ENCODE data around the gene FIGN. TPM values are rescaled to one million over a fixed set of nuclear protein-coding genes. Genes with fewer than 3 reads are reported as not detected.

FIGN gene
- polyA plus RNA-seq, 1 donor = 2.0 TPM

DNA sequence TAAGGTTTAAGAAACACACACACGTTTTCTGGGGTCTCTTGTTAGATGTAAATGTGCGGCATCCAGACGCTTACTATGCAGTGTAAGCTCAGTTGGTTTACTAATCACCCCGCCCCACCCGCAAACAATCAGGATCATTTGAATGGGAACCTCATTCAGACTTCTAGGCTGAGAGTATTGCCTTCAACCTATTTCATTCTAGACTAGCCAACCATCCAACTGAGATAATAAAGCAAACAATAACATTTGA, 1.3 kb upstream of the FIGN start:
- DNase-seq (ENCODE audit: low read depth) = no peak

DNA sequence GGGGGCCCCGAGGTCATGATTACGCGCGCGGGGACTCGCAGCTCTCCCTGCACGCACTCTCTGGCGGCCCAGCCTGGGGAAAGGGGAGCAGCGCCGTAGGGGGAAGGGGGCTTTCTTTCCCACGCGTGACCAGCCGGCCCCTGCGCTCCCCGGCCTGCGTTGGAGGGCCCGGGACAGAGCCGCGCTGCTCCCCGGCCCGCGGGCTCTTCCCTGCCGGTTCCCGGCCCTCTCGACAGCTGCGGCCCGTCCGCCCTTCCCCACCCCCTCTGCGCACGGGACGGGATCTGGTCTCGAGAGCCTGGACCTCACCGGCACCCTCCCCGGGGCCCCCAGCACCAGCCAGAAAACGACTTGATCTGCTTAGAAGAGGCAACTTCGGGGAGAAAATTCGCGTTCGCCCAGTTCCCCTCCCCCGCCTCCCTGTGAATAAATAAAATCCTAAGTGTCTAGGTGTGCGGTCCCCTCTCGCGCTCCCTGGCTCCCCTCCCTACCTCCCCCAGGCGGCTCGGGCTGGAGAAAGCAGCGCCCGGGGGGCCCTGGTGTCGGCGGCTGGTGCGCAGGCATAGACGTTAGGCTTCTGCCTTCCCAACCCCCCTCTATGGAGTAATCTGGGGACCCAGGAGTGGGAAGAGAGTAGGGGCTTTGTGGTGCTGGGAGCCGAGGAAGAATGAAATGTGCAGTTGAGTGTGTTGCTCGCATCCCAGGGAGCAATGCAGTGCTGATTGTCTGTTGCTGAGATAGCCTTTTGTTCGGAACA, 803 bp upstream of the FIGN start:
- DNase-seq (ENCODE audit: low read depth) = no peak

DNA sequence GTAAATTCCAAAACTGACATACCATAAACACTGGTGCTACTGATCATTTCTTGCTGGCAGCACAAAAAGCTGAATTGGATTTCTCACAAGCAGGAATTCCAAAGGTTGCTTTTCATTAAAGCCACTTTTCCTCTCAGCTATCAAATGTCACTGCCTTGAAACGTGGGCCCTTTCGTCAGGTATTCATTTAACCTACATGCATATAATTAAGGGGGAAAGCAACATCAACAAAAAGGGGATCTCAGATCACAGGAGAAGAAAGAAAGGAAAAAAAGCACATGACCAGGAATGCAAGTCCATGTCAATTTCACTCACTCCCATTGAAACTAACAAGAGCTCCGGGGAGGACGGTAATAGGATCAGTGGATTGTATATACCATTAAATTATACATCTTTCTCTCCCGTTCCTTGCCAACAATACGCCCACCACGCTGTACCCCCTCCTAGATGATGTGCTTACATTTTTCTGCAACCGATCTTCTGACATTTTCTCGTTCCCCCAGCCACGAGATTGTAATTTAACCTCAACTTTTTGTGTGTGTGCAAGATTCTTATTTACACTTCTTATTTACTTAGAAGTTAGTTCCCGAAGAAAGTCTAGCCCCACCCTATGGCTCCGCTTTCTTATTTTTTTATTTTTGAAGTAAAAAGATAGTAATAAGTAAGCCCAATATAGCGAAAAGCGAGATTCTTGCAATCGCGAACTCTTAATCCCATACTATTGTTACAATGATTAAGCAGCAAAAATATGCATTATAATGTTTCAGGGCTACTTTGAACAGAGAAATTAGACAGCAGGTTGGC, 725 bp downstream of the FIGN start:
- DNase-seq (ENCODE audit: low read depth) = no peak

DNA sequence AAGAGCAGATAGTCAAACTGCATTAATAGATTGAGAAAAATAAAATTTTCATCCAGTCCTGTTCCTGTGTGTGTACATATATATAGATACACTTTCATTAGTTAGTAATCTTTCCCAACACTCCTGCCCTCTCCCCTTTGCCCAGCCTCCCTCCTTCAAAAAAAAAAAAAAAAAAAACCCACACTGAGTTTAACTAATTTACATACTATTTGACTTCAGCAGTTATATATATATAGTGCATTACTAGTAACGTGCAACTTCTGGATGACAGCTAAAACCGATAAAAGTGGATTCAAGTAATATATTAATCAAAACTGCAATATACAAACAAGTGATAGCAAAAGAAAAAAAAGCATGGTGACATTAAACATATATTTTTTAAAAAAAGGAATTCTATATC, 1.4 kb downstream of the FIGN start:
- DNase-seq (ENCODE audit: low read depth) = no peak

DNA sequence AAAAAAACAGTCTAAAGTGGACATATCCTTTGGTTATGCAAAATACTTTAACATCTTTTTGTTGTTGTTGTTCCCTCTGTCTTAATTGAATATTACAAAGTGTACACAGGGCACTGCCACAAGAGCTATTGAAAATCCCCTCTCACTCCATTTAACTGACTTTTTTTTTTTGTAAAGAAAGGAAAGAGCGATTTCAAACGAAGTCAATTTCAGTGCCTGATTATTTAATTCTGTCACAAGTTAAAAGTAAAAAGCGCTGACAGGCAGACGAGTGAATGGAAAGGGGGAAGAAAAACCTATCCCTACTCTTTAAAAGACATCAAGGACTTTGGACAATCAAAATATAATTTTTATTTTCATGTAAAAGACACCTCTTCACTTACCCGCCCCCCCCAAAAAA, 1.9 kb downstream of the FIGN start:
- no peak for DNase-seq (ENCODE audit: low read depth)

DNA sequence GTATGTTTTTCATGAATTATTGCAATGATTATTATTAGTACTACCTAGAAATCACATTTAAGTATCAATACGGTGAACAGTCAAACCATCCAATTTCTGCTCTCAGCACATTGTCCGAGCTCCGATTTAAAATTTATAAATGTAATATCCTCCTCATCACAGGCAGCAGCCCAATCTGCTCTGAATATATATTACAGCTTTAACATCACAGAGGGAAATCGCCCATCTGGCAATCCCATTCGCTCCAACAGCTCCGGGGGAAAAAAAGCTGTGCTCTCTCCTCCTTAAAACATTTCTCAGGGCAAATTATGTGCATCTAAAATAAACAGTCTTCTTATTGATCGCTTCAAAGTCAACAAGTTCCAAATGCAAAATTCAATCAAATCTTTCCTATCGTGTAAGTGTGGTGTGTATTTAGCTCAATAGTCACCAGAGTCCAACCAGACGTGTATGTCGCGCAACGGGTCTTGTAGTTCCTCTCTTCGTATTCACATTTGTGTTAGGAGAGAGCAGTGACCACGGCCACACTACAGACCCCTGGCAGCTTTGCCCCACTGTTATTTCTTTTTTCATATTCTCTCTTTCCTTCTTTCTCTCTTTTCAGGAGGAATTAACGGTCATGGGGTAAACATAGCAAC, 2.4 kb downstream of the FIGN start:
- no peak for DNase-seq (ENCODE audit: low read depth)

DNA sequence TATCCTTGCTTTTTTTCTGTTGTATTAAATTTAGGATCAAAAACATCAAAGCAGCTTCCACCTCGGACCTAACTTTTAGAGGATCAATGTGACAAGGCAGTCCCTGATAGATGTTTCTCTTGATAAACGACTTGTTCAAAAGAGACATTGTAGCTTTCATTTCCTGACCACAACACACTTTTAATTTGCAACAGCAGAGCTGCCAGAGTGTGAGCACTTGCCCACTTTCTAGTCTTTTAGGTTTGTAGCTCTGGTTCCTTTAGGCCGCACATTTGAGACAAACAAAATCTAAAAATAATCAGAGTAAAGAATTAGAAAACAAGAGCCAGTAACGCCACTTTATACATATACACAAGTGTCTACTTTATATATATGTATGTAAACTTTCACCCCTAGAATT, 3.1 kb downstream of the FIGN start:
- no peak for DNase-seq (ENCODE audit: low read depth)

DNA sequence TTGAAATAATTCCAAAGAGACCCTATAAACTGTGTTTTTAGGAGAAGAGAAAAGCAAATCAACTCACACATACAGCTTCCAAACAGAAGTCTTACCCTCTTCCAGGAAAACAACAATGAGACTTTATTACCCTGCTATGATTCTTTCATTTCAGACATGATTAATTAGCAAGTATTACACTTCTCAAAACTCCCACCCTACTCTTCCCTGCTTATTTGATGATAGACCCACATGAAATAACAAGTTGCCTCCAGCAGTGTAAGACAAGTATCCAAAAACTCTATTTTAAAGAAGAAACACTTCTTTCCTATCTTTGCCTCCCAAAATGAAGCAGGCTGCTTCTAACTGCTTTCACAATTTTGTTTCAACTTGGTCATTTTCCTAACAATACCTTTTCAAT, 4.1 kb downstream of the FIGN start:
- no peak for DNase-seq (ENCODE audit: low read depth)

DNA sequence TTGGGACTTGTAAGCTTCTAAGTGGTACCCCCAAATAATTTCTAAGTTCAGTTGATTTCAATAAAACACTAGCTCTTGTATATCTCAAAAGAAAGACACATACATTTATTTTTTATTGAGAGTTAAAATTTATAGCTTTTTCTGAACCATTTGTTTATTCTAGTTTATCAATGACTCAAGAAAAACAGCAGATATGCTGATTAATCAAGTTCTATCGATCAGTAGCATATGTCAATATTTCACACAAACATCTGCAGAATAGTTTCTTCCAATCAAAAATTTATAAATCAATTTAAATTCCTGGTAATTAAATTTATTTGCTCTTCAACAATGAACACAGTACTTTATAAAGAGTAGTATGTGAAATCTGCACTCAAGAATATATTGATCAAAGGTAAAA, 5.3 kb downstream of the FIGN start:
- no peak for DNase-seq (ENCODE audit: low read depth)

DNA sequence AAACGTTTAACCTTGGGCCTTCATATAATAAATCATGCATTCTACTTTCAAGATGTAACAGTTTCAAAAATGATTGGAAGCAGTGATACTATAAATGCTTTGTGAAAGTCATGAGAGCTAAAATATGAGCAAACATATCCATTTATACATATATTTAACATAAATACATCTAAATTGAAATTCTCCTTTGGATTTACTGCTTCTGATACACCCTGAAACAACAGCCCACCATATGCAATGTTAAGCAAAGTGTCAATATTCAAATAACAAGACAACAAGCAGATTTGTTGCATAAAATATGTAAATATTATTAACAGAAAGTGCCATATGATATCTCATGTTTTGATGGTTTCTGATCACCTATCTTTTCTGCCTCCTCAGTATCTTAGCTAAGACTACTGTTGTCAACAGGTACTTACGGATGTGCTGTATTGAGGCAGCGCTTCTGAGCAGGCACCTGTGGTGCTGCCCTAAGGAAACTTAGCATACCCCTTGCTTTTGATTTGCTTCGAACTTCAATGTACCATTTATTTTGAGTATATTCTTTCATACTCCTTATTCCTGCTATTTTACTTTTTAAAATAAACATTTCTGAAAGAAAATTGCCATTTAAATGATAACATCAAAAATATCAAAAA, 6.1 kb downstream of the FIGN start:
- DNase-seq (ENCODE audit: low read depth) = no peak

DNA sequence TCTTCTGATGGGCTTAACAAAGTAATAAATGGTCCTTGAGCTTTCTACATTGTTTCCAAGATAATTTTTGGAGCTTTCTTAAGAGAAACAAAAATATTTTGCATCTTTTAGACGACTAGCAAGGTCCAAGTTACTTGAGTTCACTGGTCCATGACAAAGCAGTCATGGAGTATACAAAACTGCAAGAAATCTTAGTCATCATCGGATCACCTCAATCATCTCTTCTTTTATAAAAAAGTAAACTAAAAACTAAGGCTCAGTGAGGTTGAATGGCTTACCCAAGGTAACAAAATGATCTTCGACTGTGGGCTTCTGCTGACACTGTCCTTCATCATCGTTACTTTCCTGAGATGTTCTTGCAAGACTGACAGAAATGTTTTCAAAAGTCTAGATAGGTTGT, 11.9 kb downstream of the FIGN start:
- DNase-seq (ENCODE audit: low read depth) = no peak

DNA sequence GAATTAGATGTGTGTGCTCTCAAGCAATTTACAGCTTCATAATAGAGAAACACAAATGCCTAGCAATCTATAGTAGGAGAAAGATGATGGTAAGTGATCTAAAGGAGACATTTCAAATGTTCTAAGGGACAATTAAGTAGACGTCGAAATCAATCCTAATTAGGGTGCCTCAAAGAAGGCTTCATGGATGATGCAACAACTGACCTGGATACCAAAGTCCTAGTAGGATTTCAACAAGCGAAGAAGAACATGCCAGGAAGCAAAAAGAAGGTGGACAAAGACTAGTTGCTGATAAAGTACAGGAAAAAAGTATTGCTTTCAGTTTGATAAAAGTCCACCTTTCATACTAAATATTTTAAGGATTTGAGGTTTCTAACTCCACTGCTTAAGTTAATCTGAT, 12.5 kb downstream of the FIGN start:
- no peak for DNase-seq (ENCODE audit: low read depth)

DNA sequence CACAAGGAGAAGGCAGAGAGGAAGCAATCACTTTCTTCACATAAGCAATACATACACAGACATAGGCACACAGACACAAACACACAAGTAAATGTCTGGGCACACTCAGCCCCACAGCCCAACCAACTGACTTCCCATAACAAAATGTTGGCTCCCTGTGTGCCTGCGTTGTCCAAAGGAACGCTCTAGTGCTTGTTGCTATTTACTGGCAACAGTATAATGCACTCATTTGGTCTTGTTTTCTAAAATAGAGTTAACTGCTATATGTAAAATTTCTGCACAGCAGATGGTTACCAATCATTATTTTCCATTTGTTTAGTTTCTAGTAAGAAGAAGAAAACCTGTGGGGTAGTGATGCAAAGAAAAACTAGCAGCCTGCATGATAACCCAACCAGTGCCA, 16.5 kb downstream of the FIGN start:
- DNase-seq (ENCODE audit: low read depth) = no peak

DNA sequence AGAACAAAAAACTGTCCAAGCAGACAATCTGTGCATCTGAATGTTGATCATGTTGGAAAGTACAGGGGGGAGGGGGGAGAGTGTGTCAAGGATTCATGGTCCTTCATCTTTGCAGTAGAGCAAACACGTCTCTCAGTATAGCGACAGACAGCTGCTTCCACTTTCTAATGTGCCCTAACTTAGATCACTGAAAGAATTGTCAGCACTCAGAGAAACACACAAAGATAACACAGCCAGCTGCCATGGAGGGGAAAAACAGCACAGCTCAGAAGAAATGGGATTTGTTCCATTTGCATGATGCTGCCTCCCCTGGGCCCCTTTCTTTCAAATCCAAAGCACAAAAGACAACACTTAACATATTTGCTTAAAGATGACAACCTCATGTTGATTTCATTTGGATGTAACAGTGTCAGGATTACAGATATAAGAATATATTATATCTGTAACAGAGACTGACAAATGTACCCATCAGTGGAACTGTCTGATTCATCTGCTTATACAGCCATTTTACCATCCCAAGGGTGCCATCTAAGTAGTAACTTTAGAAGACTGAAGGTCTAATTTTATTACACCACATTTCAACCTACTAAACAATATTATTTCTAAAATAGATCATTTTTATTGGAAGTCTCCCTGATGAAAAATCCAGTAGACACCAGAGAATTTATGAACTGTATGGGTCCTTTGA, 17.7 kb downstream of the FIGN start:
- DNase-seq (ENCODE audit: low read depth) = no peak

DNA sequence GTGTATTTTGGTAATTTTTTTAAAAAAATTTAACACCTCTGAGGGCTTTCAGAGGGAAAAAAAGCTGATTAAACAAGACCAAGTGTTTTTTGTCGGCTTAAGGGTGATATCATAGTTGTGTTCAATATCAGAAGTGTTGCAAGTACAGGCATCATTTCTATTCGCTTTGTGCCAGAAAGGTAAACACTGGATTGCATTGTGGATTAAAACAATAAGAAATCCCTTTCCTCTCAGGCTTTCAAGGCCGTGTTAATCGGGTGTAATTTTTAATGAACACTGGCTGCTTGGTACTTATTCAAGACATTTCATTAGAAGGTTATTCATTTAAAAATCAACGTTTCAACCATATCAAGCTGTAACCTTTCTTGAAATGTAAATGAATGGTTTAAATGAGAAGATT, 18.3 kb downstream of the FIGN start:
- no peak for DNase-seq (ENCODE audit: low read depth)

DNA sequence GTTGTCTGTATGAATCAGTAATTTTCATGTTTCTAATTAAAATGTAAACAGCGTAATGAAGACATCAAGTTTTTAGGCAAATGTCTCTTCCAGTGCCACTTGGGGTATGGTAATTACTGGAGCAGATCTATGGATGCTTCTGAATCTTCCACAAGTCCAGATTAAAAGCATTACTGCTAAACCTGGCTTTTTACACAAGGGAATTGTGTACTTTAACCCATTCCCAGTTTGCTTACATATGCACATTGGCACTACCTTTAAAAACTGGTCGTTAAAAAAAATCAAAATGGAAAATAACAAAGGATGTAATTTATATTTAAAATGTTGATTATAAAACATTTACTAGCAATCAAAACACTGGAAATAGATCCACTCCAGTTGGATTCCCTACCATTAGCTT, 19.7 kb downstream of the FIGN start:
- DNase-seq (ENCODE audit: low read depth) = no peak

DNA sequence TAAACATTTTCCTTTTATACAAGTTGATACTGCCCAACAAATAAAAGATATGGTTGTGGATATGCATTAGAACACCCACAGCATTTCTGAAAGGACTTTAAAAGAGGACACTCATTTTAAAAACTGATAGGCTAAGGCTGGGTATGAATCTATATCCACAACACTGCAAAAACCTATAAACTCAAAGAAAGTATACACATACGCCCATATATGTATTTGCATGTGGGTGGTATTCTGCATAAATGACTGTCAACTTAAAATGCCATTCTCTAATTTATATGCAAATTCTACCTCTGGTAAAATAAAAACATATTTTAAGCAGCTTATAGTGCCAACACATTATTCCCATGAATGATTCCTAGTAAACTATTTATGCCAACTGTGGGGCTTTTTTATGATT, 20.1 kb downstream of the FIGN start:
- no peak for DNase-seq (ENCODE audit: low read depth)

DNA sequence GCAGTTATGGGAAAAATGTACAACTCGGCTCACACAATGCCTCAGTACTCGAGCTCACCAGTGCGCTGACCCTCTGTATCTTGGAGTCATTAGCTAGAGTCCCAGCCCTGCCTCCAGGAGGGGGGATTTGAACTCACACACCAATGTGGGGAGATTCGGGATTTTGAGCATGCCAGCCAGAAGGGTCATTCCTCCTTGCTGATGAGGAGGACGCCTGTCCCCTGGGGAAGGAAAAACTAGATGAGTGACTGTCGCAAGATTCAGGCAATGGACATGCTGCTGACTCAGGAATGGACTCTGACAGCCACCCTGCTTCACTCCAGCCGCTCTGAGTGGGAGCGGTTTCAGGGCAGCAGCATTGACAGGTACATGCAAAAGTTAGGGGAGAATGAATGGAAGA, 20.6 kb downstream of the FIGN start:
- no peak for DNase-seq (ENCODE audit: low read depth)

DNA sequence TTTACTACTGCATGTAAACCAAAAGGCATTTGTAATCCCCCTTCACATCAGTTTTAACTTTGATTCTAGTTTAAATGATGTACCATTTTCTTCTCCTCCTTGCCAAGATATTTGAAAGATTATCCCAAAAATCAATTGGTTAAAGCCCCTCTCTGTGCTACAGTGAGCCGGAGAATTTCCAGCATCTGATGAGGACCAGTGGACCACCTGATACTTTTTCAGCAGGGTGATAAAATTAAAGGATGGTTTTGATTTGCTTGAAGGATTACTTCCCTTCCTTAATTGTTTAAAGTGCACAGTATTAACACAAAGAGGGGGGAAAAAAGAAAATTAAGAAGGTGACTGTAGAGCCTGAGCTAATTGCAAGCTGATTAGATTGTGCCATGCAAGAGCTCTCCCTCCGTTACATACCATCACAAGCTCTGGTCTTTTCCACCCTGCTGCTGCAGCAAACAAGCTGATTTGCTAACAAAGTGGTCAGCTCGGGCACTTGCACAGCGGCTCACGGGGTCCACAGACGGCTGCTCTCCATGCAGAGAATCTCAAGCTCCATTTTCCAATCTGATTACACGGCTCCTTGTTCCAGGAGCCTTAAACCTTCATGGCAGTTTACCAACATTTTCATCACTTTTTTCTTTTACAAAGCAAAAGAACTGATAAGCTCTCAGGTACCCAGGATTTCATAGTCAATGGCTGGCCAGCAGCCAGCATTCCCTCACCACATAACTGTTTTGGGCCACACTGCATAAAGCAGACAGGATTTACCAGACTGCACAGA, 22.1 kb downstream of the FIGN start:
- no peak for DNase-seq (ENCODE audit: low read depth)

DNA sequence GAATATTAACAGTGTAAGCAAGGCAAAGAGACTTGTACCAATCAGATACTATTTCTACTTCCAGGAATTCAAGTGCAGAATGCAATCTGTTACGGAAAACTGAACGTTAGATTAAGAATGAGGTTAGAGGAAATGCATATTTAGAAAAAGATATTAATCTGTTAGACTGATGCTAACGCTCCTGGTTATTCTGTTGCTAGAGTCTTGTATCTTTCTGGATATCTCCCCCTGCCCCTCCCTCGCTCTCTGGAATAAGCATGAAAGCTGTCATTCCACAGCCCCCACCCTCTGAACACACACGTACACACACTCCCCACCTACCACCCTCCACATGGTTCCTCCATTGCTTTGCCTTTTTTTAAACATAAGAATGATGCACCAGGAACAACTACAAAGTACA, 24.1 kb downstream of the FIGN start:
- no peak for DNase-seq (ENCODE audit: low read depth)

DNA sequence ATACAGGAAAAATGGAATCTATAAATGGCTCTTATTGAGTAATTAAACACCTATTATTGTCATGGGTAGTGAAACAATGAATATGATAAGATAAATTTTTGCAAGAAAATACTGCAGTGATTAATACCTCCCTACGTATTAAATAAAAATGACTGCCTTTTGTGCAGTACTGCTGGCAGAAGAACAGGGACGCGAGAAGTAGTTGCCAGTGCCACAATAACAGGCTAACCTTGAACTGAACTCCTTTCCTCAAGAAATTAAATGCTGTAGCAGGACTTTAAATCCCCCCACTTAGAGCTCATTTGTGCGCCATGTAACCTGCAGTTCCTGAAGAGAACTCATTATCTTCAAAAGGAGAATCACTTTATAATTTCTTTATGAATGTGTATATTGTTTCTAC, 24.6 kb downstream of the FIGN start:
- DNase-seq (ENCODE audit: low read depth) = no peak
